HEK293 (cell line): ENCODE results near the gene SEMA3D.

Experiments
- GLI2 ChIP-seq: fragments of 450-650 bp; formaldehyde crosslinking; IDR thresholded peaks from 2 replicates; pipeline ENCODE4; 2017; ENCODE audit warnings: missing biosample characterization, missing genetic modification characterization, low read depth, borderline replicate concordance
- GLIS2 ChIP-seq: fragments of 450-650 bp; formaldehyde crosslinking; IDR thresholded peaks from 2 replicates; pipeline ENCODE4 v1.5.1; 2016; ENCODE audit warnings: missing biosample characterization, missing genetic modification characterization
- HOXC10 ChIP-seq: sonication (generic); formaldehyde crosslinking; IDR thresholded peaks from 2 replicates; pipeline ENCODE4 v1.8.1; 2023; ENCODE audit warnings: mild to moderate bottlenecking, missing genetic modification reagents
- INSM2 ChIP-seq: fragments of 450-650 bp; formaldehyde crosslinking; IDR thresholded peaks from 2 replicates; pipeline ENCODE4 v1.5.1; 2016; ENCODE audit warnings: missing biosample characterization, missing genetic modification characterization
- KLF16 ChIP-seq: fragments of 450-650 bp; formaldehyde crosslinking; IDR thresholded peaks from 2 replicates; pipeline ENCODE4 v1.5.1; 2017; ENCODE audit warnings: missing biosample characterization, missing genetic modification characterization
- OVOL3 ChIP-seq: fragments of 450-650 bp; formaldehyde crosslinking; IDR thresholded peaks from 2 replicates; pipeline ENCODE4 v1.5.1; 2016; ENCODE audit warnings: missing biosample characterization, missing genetic modification characterization
- PRDM4 ChIP-seq: fragments of 450-650 bp; formaldehyde crosslinking; IDR thresholded peaks from 2 replicates; pipeline ENCODE4 v1.5.1; 2017; ENCODE audit warnings: missing biosample characterization, missing genetic modification characterization
- RBAK ChIP-seq: fragments of 450-650 bp; formaldehyde crosslinking; IDR thresholded peaks from 2 replicates; pipeline ENCODE4 v1.5.1; 2016; ENCODE audit warnings: missing biosample characterization, missing genetic modification characterization
- REST ChIP-seq: fragments of 450-650 bp; formaldehyde crosslinking; IDR thresholded peaks from 2 replicates; pipeline ENCODE4 v1.5.1; 2016; ENCODE audit warnings: missing biosample characterization, missing genetic modification characterization
- ZBTB10 ChIP-seq: fragments of 450-650 bp; formaldehyde crosslinking; IDR thresholded peaks from 2 replicates; pipeline ENCODE4 v1.5.1; 2016; ENCODE audit warnings: missing biosample characterization, missing genetic modification characterization
- ZBTB20 ChIP-seq: fragments of 450-650 bp; formaldehyde crosslinking; IDR thresholded peaks from 2 replicates; pipeline ENCODE4 v1.5.1; 2016; ENCODE audit warnings: missing biosample characterization, missing genetic modification characterization
- ZBTB6 ChIP-seq: fragments of 450-650 bp; formaldehyde crosslinking; IDR thresholded peaks from 2 replicates; pipeline ENCODE4 v1.5.1; 2017; ENCODE audit warnings: missing biosample characterization, missing genetic modification characterization
- ZBTB8A ChIP-seq: fragments of 450-650 bp; formaldehyde crosslinking; IDR thresholded peaks from 2 replicates; pipeline ENCODE4 v1.5.1; 2016; ENCODE audit warnings: missing biosample characterization, missing genetic modification characterization
- ZNF155 ChIP-seq: fragments of 450-650 bp; formaldehyde crosslinking; IDR thresholded peaks from 2 replicates; pipeline ENCODE4 v1.5.1; 2016; ENCODE audit warnings: missing biosample characterization, missing genetic modification characterization
- ZNF169 ChIP-seq: fragments of 450-650 bp; formaldehyde crosslinking; IDR thresholded peaks from 2 replicates; pipeline ENCODE4 v1.5.1; 2016; ENCODE audit warnings: missing biosample characterization, missing genetic modification characterization
- ZNF19 ChIP-seq: fragments of 450-650 bp; formaldehyde crosslinking; IDR thresholded peaks from 2 replicates; pipeline ENCODE4; 2016; ENCODE audit warnings: missing biosample characterization, missing genetic modification characterization, low read depth
- ZNF248 ChIP-seq: fragments of 450-650 bp; formaldehyde crosslinking; IDR thresholded peaks from 2 replicates; pipeline ENCODE4 v1.5.1; 2017; ENCODE audit warnings: missing biosample characterization, missing genetic modification characterization
- ZNF280C ChIP-seq: fragments of 450-650 bp; formaldehyde crosslinking; IDR thresholded peaks from 2 replicates; pipeline ENCODE4 v1.5.1; 2016; ENCODE audit warnings: missing biosample characterization, missing genetic modification characterization
- ZNF391 ChIP-seq: fragments of 450-650 bp; formaldehyde crosslinking; IDR thresholded peaks from 2 replicates; pipeline ENCODE4 v1.5.1; 2016; ENCODE audit warnings: low read depth, missing biosample characterization, missing genetic modification characterization, borderline replicate concordance
- ZNF548 ChIP-seq: fragments of 450-650 bp; formaldehyde crosslinking; IDR thresholded peaks from 2 replicates; pipeline ENCODE4 v1.5.1; 2016; ENCODE audit warnings: missing biosample characterization, missing genetic modification characterization
- ZNF555 ChIP-seq: fragments of 450-650 bp; formaldehyde crosslinking; conservative IDR thresholded peaks from 2 replicates; pipeline ENCODE4 v1.5.1; 2017; ENCODE audit warnings: missing biosample characterization, mild to moderate bottlenecking, missing genetic modification characterization, inconsistent platforms
- ZNF596 ChIP-seq: fragments of 450-650 bp; IDR thresholded peaks from 2 replicates; pipeline ENCODE4 v1.5.0; 2018; ENCODE audit warnings: missing biosample characterization, mild to moderate bottlenecking, missing genetic modification characterization, moderate library complexity
- ZNF600 ChIP-seq: fragments of 450-650 bp; formaldehyde crosslinking; IDR thresholded peaks from 2 replicates; pipeline ENCODE4 v1.5.1; 2016; ENCODE audit warnings: missing biosample characterization, missing genetic modification characterization
- ZNF654 ChIP-seq: fragments of 450-650 bp; formaldehyde crosslinking; IDR thresholded peaks from 2 replicates; pipeline ENCODE4 v1.5.1; 2016; ENCODE audit warnings: low read depth, missing biosample characterization, missing genetic modification characterization
- ZNF660 ChIP-seq: fragments of 450-650 bp; IDR thresholded peaks from 2 replicates; pipeline ENCODE4 v1.5.1; 2018; ENCODE audit warnings: missing biosample characterization, mild to moderate bottlenecking, missing genetic modification characterization
- ZNF664 ChIP-seq: fragments of 450-650 bp; formaldehyde crosslinking; IDR thresholded peaks from 2 replicates; pipeline ENCODE4 v1.5.1; 2016; ENCODE audit warnings: missing biosample characterization, missing genetic modification characterization
- ZNF785 ChIP-seq: fragments of 450-650 bp; formaldehyde crosslinking; IDR thresholded peaks from 2 replicates; pipeline ENCODE4 v1.5.1; 2016; ENCODE audit warnings: missing biosample characterization, missing genetic modification characterization
- ZNF830 ChIP-seq: fragments of 450-650 bp; IDR thresholded peaks from 2 replicates; pipeline ENCODE4 v1.5.0; 2018; ENCODE audit warnings: missing biosample characterization, missing genetic modification characterization, low read depth, mild to moderate bottlenecking, moderate library complexity

The SEMA3D gene

GRCh38 chr7:85052894-85053293 lies 134.0 kb downstream of the SEMA3D start (continued):
- TF ChIP-seq PRDM4 (tag by site-specific recombination) (peak; percentile 80), ZNF169 (tag by site-specific recombination) (no peak), ZNF830 (no peak), OVOL3 (tag by site-specific recombination) (peak; percentile 67), ZBTB8A (tag by site-specific recombination) (no peak), ZNF555 (no peak), ZNF654 (no peak), INSM2 (tag by site-specific recombination) (no peak), ZNF155 (tag by site-specific recombination) (no peak), REST (no peak), ZNF596 (tag by site-specific recombination) (no peak), ZBTB6 (tag by site-specific recombination) (no peak), HOXC10 (no peak), ZNF548 (no peak), KLF16 (no peak), RBAK (no peak), ZBTB20 (tag by site-specific recombination) (no peak), ZNF280C (tag by site-specific recombination) (no peak), ZNF660 (tag by site-specific recombination) (no peak), GLIS2 (tag by site-specific recombination) (no peak), ZNF664 (no peak), ZNF600 (tag by site-specific recombination) (no peak), ZNF19 (tag by site-specific recombination) (no peak), ZNF785 (tag by site-specific recombination) (no peak), ZNF248 (tag by site-specific recombination) (no peak), ZNF391 (no peak), ZBTB10 (tag by site-specific recombination) (no peak), GLI2 (tag by site-specific recombination) (peak; percentile 76)
